Upper lobe of right lung (tissue), 1 donor: ENCODE results near the gene SLC29A3. TPM values are rescaled to one million over a fixed set of nuclear protein-coding genes. Genes with fewer than 3 reads are reported as not detected.

Source experiments
- ATAC-seq: fragments of 200-7000 bp; cut with Tn5 transposase; one replicate; pipeline ENCODE4 v1.9.1; 2020; ENCODE audit warnings: mild to moderate bottlenecking, moderate library complexity
- DNase-seq: peaks from one replicate; pipeline ENCODE4 v3.0.0-alpha.2; 2020
- H3K27ac ChIP-seq: fragments of 200-600 bp; one replicate; pipeline ENCODE4 v1.8.0; 2022
- H3K27me3 ChIP-seq: fragments of 200-600 bp; one replicate; pipeline ENCODE4 v1.8.0; 2022; ENCODE audit warnings: mild to moderate bottlenecking
- H3K36me3 ChIP-seq: fragments of 200-600 bp; one replicate; pipeline ENCODE4 v1.8.0; 2022
- H3K4me1 ChIP-seq: fragments of 200-600 bp; one replicate; pipeline ENCODE4 v1.8.0; 2022
- H3K4me3 ChIP-seq: fragments of 200-600 bp; one replicate; pipeline ENCODE4 v1.8.0; 2022; ENCODE audit warnings: mild to moderate bottlenecking
- H3K9me3 ChIP-seq: fragments of 200-600 bp; one replicate; pipeline ENCODE4 v1.8.0; 2022
- CTCF ChIP-seq: fragments of 200-600 bp; IDR thresholded peaks from one replicate; pipeline ENCODE4 v1.8.0; 2022; ENCODE audit warnings: antibody characterized with exemption
- intact Hi-C: fragments of 100-400 bp; cut with DNase I; formaldehyde crosslinking; loops from one replicate; pipeline ENCODE4 v1.11.0; 2022
- total RNA-seq: library from RNA; stranded (reverse); fragmentation: NEBNext Ultra II Directional; extraction: Animal tissue kit (Norgen Biotek cat#: 25700); gene quantifications from one replicate; pipeline ENCODE4 v1.2.1, GENCODE V29; 2021
- donor health status: DM: no; HTN: yes; CAD: no; lungs with severe emphysema.

The SLC29A3 gene
- total RNA-seq, 1 donor from 2014 or later, result 14.8 TPM

DNA sequence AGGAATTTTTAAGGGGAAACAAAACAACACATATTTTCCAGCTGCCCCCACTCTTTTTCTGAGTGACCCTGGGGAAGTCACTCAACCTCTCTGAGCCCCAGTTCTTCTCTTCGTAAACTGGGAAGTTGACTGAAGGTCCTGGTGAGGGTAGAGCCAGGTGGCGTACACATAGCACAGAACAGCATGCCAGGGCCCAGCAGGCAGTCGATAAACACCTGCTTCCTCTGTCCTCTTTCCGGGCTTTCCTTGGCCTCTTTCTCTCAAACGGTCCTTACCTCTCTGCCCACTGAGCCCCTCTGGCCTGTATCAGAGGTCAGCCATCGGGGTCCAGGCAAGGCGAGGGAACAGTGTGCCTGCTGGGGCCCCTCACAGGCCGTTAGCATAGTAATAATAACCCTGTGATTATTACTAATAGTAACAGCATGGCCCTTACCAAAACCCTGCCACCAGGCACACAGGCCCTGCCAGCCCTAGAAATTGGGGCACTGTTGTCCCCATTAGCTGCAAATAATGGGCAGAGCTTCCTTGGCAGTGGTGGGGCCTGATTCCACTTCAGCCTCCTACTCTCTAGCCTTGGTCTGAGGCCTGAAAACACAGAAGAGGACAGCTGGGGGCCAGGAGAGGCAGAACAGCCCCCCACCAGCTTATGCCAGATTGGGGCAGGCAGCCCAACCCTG, 37.3 kb upstream of the SLC29A3 start:
- intact Hi-C loops, result loop anchor here (10.0 kb wide), 1 partner anchor 357 kb away; no protein-coding TSS in a partner anchor
- no peak for ATAC-seq
- no peak for DNase-seq
- no peaks in the 10 kb centered on the region for H3K9me3 ChIP-seq
- H3K27me3 ChIP-seq, result no peaks in the 10 kb centered on the region
- H3K4me3 ChIP-seq, result no peak overlapping the region
- H3K27ac ChIP-seq, result no peak overlapping the region
- no peak for TF ChIP-seq CTCF
- no peaks in the 10 kb centered on the region for H3K36me3 ChIP-seq
- no peaks in the 10 kb centered on the region for H3K4me1 ChIP-seq

GRCh38 chr10:71282323-71282680, 36.8 kb upstream of the SLC29A3 start:
- Histone ChIP-seq H3K4me3 (no peak overlapping the region), H3K9me3 (no peaks in the 10 kb centered on the region), H3K27ac (no peak overlapping the region), H3K4me1 (no peaks in the 10 kb centered on the region), H3K36me3 (no peaks in the 10 kb centered on the region), H3K27me3 (no peaks in the 10 kb centered on the region)
- TF ChIP-seq CTCF, result no peak
- ATAC-seq (no peak), DNase-seq (no peak)
- intact Hi-C loops, result loop anchor here (10.0 kb wide), 1 partner anchor 358 kb away; no protein-coding TSS in a partner anchor

- H3K27ac ChIP-seq, result no peak overlapping the region
- TF ChIP-seq CTCF, result no peak
- no peak overlapping the region for H3K4me3 ChIP-seq
- no peaks in the 10 kb centered on the region for H3K9me3 ChIP-seq
- DNase-seq, result no peak
- H3K36me3 ChIP-seq, result no peaks in the 10 kb centered on the region
- intact Hi-C loops, result loop anchor here (10.0 kb wide), 1 partner anchor 359 kb away; no protein-coding TSS in a partner anchor
- no peak for ATAC-seq
- H3K4me1 ChIP-seq, result no peaks in the 10 kb centered on the region
- H3K27me3 ChIP-seq, result no peaks in the 10 kb centered on the region
Observed at GRCh38 chr10:71283410-71283809, 35.6 kb upstream of the SLC29A3 start.

DNA sequence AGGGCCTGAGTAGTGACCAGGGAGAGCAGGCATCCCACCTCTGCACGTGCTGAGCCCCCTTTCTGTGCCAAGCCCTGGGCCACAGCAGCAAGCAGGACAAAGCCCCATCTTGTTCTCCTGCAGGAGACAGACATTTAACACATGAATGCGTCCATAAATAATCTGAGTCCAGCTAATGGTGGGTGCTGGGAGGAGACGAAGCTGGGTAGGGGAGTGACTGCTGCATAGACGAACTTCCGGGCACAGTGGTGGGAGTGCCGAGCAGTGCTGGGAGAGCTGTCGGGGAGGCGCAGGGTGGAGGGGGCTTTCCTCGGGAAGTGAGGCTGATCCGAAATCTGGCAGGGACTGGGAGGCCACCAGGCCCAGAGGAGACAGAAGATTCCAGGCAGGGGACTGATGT, 35.2 kb upstream of the SLC29A3 start:
- no peak for DNase-seq
- H3K27me3 ChIP-seq, result no peaks in the 10 kb centered on the region
- no peak overlapping the region for H3K4me3 ChIP-seq
- TF ChIP-seq CTCF, result no peak
- H3K4me1 ChIP-seq, result no peaks in the 10 kb centered on the region
- H3K27ac ChIP-seq, result no peak overlapping the region
- no peak for ATAC-seq
- intact Hi-C loops, result loop anchor here (10.0 kb wide), 1 partner anchor 359 kb away; no protein-coding TSS in a partner anchor
- no peaks in the 10 kb centered on the region for H3K36me3 ChIP-seq
- H3K9me3 ChIP-seq, result no peaks in the 10 kb centered on the region

DNA sequence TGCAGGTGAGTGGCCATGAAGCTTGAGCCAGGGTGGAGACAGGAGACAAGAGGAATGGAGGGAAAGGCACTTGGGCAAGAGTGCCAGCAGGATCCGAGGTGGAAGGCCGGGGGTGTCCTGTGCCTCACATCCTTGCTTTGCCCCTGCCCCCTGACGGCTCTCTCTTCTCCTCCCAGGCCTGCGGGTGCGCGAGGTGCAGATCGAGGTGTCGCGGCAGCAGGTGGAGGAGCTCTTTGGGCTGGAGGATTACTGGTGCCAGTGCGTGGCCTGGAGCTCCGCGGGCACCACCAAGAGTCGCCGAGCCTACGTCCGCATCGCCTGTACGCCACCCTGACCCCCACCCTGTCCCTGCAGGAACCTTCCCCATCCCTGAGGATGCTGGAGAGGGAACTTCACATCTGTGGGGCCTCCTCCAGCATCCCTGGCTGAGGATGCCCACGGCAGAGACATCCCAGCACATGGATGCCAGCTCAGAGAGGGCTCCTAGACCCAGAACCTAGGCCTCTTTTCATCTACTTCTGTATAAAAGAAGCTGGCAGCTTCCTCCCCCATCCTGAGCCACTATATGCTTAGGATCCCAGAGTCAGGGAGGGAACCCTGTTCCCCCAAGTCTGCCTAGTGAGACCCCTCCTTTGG, 34.4 kb upstream of the SLC29A3 start:
- no peaks in the 10 kb centered on the region for H3K36me3 ChIP-seq
- H3K4me3 ChIP-seq, result no peak overlapping the region
- no peak for TF ChIP-seq CTCF
- intact Hi-C loops, result loop anchor here (10.0 kb wide), 1 partner anchor 360 kb away; no protein-coding TSS in a partner anchor
- no peak for DNase-seq
- H3K4me1 ChIP-seq, result no peaks in the 10 kb centered on the region
- no peak overlapping the region for H3K27ac ChIP-seq
- H3K27me3 ChIP-seq, result no peaks in the 10 kb centered on the region
- no peak for ATAC-seq
- no peaks in the 10 kb centered on the region for H3K9me3 ChIP-seq
